ENCODE data around the gene NTRK1.

DNA sequence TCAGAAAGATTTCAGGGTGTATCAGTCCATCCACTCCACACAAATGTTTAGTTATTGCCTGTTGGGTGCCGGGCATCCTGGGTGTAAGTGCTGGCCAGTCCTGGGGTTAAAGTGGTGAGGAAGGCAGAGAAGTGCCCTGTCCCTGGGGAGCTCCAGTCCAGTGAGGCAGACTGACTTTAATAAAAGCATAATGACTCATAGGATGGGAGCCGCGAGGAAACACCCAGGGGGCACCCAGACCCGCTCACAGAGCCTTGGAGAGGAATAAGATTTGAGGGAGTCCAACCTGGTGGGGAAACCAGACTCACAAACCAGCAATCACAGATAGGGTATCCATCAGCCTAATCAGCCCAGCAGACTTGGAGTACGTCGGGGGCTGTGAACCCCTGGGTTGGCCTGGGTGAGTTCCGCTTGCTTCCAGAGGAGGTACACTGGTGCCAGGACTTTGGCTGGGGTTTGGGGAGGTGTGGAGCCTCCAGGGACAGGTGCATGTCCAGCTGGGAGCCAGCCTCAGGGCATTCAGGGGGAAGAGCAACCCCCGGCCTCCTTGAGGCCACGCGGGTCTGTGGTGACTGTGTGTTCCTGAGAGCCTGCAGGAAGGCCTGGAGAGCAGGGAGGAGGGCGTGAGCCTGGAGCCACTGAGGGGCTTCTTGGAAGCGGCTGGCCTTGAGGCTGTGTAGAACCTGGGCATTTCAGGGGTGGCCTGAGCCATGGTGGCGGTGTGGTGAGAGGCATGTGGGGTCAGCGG is 36.6 kb downstream of the NTRK1 start:
- TF ChIP-seq PPARA (CRISPR knock-in tag; IDR thresholded peaks at IDR 0.05; ENCODE audit: borderline replicate concordance) (no peak), RARB (CRISPR knock-in tag; IDR thresholded peaks at IDR 0.05) (no peak), CSDC2 (CRISPR knock-in tag; IDR thresholded peaks at IDR 0.05) (no peak), TCF4 (CRISPR knock-in tag; IDR thresholded peaks at IDR 0.05; ENCODE audit: borderline replicate concordance) (no peak), SNAI2 (CRISPR knock-in tag; IDR thresholded peaks at IDR 0.05) (no peak)
- TF ChIP-seq, protein P1, sequence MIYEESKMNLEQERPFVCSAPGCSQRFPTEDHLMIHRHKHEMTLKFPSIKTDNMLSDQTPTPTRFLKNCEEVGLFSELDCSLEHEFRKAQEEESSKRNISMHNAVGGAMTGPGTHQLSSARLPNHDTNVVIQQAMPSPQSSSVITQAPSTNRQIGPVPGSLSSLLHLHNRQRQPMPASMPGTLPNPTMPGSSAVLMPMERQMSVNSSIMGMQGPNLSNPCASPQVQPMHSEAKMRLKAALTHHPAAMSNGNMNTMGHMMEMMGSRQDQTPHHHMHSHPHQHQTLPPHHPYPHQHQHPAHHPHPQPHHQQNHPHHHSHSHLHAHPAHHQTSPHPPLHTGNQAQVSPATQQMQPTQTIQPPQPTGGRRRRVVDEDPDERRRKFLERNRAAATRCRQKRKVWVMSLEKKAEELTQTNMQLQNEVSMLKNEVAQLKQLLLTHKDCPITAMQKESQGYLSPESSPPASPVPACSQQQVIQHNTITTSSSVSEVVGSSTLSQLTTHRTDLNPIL (CRISPR knock-in tag; IDR thresholded peaks at IDR 0.05; ENCODE audit: low read depth) = no peak
- TF ChIP-seq, protein P2, sequence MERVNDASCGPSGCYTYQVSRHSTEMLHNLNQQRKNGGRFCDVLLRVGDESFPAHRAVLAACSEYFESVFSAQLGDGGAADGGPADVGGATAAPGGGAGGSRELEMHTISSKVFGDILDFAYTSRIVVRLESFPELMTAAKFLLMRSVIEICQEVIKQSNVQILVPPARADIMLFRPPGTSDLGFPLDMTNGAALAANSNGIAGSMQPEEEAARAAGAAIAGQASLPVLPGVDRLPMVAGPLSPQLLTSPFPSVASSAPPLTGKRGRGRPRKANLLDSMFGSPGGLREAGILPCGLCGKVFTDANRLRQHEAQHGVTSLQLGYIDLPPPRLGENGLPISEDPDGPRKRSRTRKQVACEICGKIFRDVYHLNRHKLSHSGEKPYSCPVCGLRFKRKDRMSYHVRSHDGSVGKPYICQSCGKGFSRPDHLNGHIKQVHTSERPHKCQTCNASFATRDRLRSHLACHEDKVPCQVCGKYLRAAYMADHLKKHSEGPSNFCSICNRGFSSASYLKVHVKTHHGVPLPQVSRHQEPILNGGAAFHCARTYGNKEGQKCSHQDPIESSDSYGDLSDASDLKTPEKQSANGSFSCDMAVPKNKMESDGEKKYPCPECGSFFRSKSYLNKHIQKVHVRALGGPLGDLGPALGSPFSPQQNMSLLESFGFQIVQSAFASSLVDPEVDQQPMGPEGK (CRISPR knock-in tag; IDR thresholded peaks at IDR 0.05; ENCODE audit: borderline replicate concordance) = no peak

All from SK-N-SH treated with all-trans-retinoic acid at 6 μM for 48 hours (cell line).